ENCODE measurements around the gene GRIP2.

Gene GRIP2

GRCh38 chr3:14488286-14489041 lies 51.7 kb downstream of the GRIP2 start:
- DNase-seq (ENCODE audit: low read depth) = no peak
- H3K4me3 ChIP-seq (ENCODE audit: control insufficient read depth, low read depth, low read length) = no peak overlapping the region
- TF ChIP-seq CTCF (IDR thresholded peaks at IDR 0.05; ENCODE audit: control insufficient read depth, insufficient read depth, low read depth, low read length, missing control alignments) = no peak

- no peak for TF ChIP-seq CTCF (IDR thresholded peaks at IDR 0.05; ENCODE audit: control insufficient read depth, insufficient read depth, low read depth, low read length, missing control alignments)
- DNase-seq (ENCODE audit: low read depth) = no peak
Measured at GRCh38 chr3:14487821-14488220, 52.3 kb downstream of the GRIP2 start.

GRCh38 chr3:14487086-14487485 lies 53.1 kb downstream of the GRIP2 start:
- DNase-seq (ENCODE audit: low read depth) = no peak

More at GRCh38 chr3:14487821-14488220, 52.3 kb downstream of the GRIP2 start:
- no peak overlapping the region for H3K4me3 ChIP-seq (ENCODE audit: control insufficient read depth, low read depth, low read length)

GRCh38 chr3:14486460-14486859 lies 53.7 kb downstream of the GRIP2 start:
- H3K4me3 ChIP-seq (ENCODE audit: control insufficient read depth, low read depth, low read length) = no peak overlapping the region
- DNase-seq (ENCODE audit: low read depth) = no peak
- no peak for TF ChIP-seq CTCF (IDR thresholded peaks at IDR 0.05; ENCODE audit: control insufficient read depth, insufficient read depth, low read depth, low read length, missing control alignments)

More at GRCh38 chr3:14487086-14487485, 53.1 kb downstream of the GRIP2 start:
- TF ChIP-seq CTCF (IDR thresholded peaks at IDR 0.05; ENCODE audit: control insufficient read depth, insufficient read depth, low read depth, low read length, missing control alignments) = no peak
- no peak overlapping the region for H3K4me3 ChIP-seq (ENCODE audit: control insufficient read depth, low read depth, low read length)

- H3K4me3 ChIP-seq (ENCODE audit: control insufficient read depth, low read depth, low read length) = no peak overlapping the region
- no peak for TF ChIP-seq CTCF (IDR thresholded peaks at IDR 0.05; ENCODE audit: control insufficient read depth, insufficient read depth, low read depth, low read length, missing control alignments)
- DNase-seq (ENCODE audit: low read depth) = no peak
Measured at GRCh38 chr3:14485981-14486380, 54.2 kb downstream of the GRIP2 start.

- no peak overlapping the region for H3K4me3 ChIP-seq (ENCODE audit: control insufficient read depth, low read depth, low read length)
- no peak for TF ChIP-seq CTCF (IDR thresholded peaks at IDR 0.05; ENCODE audit: control insufficient read depth, insufficient read depth, low read depth, low read length, missing control alignments)
- no peak for DNase-seq (ENCODE audit: low read depth)
Measured at GRCh38 chr3:14484741-14485140, 55.4 kb downstream of the GRIP2 start.

Data from AG09309 (cell line).